Measurements from ENCODE around the gene MEGF9.

DNA sequence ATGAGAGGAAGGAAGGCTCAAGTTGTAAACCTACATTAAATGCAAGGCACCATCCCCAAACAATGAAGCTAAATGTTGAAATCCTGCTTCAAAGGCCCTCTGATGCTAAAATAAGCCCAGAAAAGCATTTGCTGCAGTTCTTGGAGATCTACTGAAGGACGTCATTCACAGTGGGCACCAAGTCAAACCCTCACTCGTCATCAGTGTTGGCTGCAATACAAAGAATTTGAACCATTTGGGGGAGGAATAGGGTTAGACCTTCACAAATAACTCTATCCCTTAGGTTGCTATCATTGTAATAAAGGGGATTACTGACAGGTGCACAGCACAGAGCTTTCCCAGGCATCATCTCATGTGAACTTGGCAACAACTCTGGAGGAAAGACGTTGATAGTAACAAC lies 9.3 kb upstream of the MEGF9 start:
- TF ChIP-seq, protein P1, sequence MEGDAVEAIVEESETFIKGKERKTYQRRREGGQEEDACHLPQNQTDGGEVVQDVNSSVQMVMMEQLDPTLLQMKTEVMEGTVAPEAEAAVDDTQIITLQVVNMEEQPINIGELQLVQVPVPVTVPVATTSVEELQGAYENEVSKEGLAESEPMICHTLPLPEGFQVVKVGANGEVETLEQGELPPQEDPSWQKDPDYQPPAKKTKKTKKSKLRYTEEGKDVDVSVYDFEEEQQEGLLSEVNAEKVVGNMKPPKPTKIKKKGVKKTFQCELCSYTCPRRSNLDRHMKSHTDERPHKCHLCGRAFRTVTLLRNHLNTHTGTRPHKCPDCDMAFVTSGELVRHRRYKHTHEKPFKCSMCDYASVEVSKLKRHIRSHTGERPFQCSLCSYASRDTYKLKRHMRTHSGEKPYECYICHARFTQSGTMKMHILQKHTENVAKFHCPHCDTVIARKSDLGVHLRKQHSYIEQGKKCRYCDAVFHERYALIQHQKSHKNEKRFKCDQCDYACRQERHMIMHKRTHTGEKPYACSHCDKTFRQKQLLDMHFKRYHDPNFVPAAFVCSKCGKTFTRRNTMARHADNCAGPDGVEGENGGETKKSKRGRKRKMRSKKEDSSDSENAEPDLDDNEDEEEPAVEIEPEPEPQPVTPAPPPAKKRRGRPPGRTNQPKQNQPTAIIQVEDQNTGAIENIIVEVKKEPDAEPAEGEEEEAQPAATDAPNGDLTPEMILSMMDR (IDR thresholded peaks at IDR 0.05): no peak
- no peak for TF ChIP-seq EZH2 (IDR thresholded peaks at IDR 0.05; ENCODE audit: borderline replicate concordance, insufficient read depth, low read depth, low read length, poor library complexity, severe bottlenecking)
